Right atrium auricular region (tissue), 2 donors: ENCODE results near the gene KDM5C. TPM values are rescaled to one million over a fixed set of nuclear protein-coding genes. Genes with fewer than 3 reads are reported as not detected.
"Not testable (repeated sequence)": the region's sequence is repeated elsewhere in the genome, so short reads cannot be mapped to it uniquely, and the experiment has no call there.

Experiments
- DNase-seq: peaks from one replicate; pipeline ENCODE4 v3.0.0-alpha.2; 2019; ENCODE audit warnings: low spot score
- H3K27ac ChIP-seq, 2 donors: fragments of 200-600 bp; sonication (generic); 1 replicate in 1 of 2; 2 replicates in 1 of 2; pipeline ENCODE4 v1.5.1; 2016 to 2019
- H3K27me3 ChIP-seq, 2 donors: fragments of 200-600 bp; sonication (generic); one replicate each; pipeline versions ENCODE4 v1.5.1 to v1.6.0; 2017 to 2019
- H3K36me3 ChIP-seq: fragments of 200-600 bp; sonication (generic); one replicate; pipeline ENCODE4 v1.5.1; 2016
- H3K4me1 ChIP-seq, 2 donors: fragments of 200-600 bp; sonication (generic); one replicate each; pipeline versions ENCODE4 v1.5.1 to v1.6.0; 2017 to 2019
- H3K4me3 ChIP-seq, 2 donors: fragments of 200-600 bp; sonication (generic); 1 replicate in 1 of 2; 2 replicates in 1 of 2; pipeline ENCODE4 v1.5.1; 2017 to 2019; ENCODE audit warnings: mild to moderate bottlenecking in 1 of 2, moderate library complexity in 1 of 2
- H3K9me3 ChIP-seq, 2 donors: fragments of 200-600 bp; sonication (generic); one replicate each; pipeline ENCODE4 v1.5.1; 2019
- total RNA-seq, 2 donors: library from RNA; depleted of rRNA; stranded (reverse); fragments of >200 nt; gene quantifications; one replicate each; pipeline ENCODE4 v1.1.0, GENCODE V29; 2016
- TF ChIP-seq, protein P1 (sequence below), 2 donors: fragments of 200-600 bp; sonication (generic); IDR thresholded peaks; one replicate each; pipeline ENCODE4 v1.5.1; 2019; ENCODE audit warnings: antibody characterized with exemption in 2 of 2

KDM5C gene
- total RNA-seq, 2 donors from 2014 or later = 48.7 to 50.4 TPM

- Histone ChIP-seq H3K27me3 (no peaks in the 10 kb centered on the region), H3K4me1 (no peaks in the 10 kb centered on the region), H3K4me3 (no peak overlapping the region), H3K36me3 (no peaks in the 10 kb centered on the region), H3K27ac (no peak overlapping the region), H3K9me3 (no peaks in the 10 kb centered on the region)
- DNase-seq = no peak
- TF ChIP-seq, protein P1, sequence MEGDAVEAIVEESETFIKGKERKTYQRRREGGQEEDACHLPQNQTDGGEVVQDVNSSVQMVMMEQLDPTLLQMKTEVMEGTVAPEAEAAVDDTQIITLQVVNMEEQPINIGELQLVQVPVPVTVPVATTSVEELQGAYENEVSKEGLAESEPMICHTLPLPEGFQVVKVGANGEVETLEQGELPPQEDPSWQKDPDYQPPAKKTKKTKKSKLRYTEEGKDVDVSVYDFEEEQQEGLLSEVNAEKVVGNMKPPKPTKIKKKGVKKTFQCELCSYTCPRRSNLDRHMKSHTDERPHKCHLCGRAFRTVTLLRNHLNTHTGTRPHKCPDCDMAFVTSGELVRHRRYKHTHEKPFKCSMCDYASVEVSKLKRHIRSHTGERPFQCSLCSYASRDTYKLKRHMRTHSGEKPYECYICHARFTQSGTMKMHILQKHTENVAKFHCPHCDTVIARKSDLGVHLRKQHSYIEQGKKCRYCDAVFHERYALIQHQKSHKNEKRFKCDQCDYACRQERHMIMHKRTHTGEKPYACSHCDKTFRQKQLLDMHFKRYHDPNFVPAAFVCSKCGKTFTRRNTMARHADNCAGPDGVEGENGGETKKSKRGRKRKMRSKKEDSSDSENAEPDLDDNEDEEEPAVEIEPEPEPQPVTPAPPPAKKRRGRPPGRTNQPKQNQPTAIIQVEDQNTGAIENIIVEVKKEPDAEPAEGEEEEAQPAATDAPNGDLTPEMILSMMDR (IDR thresholded peaks at IDR 0.05) = no peak
Observed at GRCh38 chrX:53186351-53186750, 38.7 kb downstream of the KDM5C start.

- Histone ChIP-seq H3K27ac (no peak overlapping the region), H3K36me3 (no peaks in the 10 kb centered on the region), H3K27me3 (no peaks in the 10 kb centered on the region), H3K4me1 (no peaks in the 10 kb centered on the region), H3K9me3 (no peaks in the 10 kb centered on the region), H3K4me3 (no peak overlapping the region)
- TF ChIP-seq, protein P1 (IDR thresholded peaks at IDR 0.05) = no peak
- no peak for DNase-seq
Observed at GRCh38 chrX:53184836-53185235, 40.2 kb downstream of the KDM5C start.

GRCh38 chrX:53171356-53171755 lies 53.7 kb downstream of the KDM5C start:
- no peaks in the 10 kb centered on the region for H3K27me3 ChIP-seq
- TF ChIP-seq, protein P1 (IDR thresholded peaks at IDR 0.05) = no peak
- H3K36me3 ChIP-seq = peaks cover 9% of the 10 kb centered on the region
- no peak for DNase-seq
- H3K27ac ChIP-seq = no peak overlapping the region
- no peak overlapping the region for H3K4me3 ChIP-seq
- no peaks in the 10 kb centered on the region for H3K4me1 ChIP-seq
- H3K9me3 ChIP-seq = peaks cover 0 to 1% of the 10 kb centered on the region in 2 donors

DNA sequence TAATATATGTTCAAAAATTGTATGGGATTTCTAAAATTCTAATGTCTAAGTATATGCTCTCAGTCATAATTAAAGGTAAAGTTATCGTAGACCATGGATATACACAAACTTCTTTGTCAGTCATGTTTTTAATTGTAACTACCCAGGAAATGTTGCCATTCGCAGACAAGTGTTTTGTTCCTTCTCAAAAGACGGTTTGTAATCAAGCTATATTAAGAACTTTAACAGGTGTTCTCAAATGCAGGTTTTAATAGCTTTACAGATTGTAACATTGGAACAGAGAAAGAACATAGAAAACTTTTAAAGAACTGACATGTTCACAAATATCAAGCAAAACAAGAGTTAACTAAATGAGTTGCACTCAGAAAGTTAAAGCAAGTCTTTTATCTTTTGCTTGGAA lies 58.9 kb downstream of the KDM5C start:
- no peak for DNase-seq
- TF ChIP-seq, protein P1 (IDR thresholded peaks at IDR 0.05) = no peak
- Histone ChIP-seq H3K9me3 (no peaks in the 10 kb centered on the region), H3K27ac (no peak overlapping the region), H3K27me3 (no peaks in the 10 kb centered on the region), H3K4me3 (no peak overlapping the region), H3K36me3 (no peaks in the 10 kb centered on the region), H3K4me1 (no peaks in the 10 kb centered on the region)

DNA sequence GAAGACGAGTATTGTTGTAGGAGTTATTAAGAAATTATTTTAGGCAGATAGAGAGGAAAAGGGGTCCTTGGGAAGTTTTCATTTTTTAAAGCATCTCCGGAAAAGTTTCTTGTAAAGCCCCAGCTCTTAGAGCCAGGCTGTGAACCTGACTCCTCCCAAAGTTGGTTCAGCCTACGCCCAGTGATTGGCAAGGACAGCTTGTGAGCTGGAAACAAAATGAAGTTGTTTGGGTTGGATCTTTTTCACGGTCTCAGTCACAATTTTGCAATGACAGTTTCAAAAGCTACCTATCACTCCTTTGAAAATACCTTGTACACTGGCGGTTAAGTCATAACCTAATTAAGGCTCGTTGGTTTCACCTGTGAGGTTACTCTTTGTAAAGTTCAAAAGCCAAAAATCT lies 60.4 kb downstream of the KDM5C start:
- not testable (repeated sequence) for H3K36me3 ChIP-seq, H3K9me3 ChIP-seq, H3K27me3 ChIP-seq, H3K4me1 ChIP-seq, H3K27ac ChIP-seq, H3K4me3 ChIP-seq, DNase-seq

- no peak for DNase-seq
- H3K27me3 ChIP-seq = no peaks in the 10 kb centered on the region
- H3K4me3 ChIP-seq = no peak overlapping the region
- H3K9me3 ChIP-seq = no peaks in the 10 kb centered on the region
- TF ChIP-seq, protein P1 (IDR thresholded peaks at IDR 0.05) = no peak
- no peak overlapping the region for H3K27ac ChIP-seq
- no peaks in the 10 kb centered on the region for H3K36me3 ChIP-seq
- no peaks in the 10 kb centered on the region for H3K4me1 ChIP-seq
Observed at GRCh38 chrX:53163436-53163835, 61.6 kb downstream of the KDM5C start.
